WTC11 (cell line): ENCODE measurements around the gene RETN. TPM values are rescaled to one million over a fixed set of nuclear protein-coding genes. Genes with fewer than 3 reads are reported as not detected.

Source experiments
- ATAC-seq: fragments of 200-7000 bp; cut with Tn5 transposase; 2 replicates; pipeline ENCODE4 v1.10.0; 2021; ENCODE audit warnings: mild to moderate bottlenecking, moderate library complexity
- CTCF ChIA-PET: fragments of 300-600 bp; sonication (Branson Sonifier 250); formaldehyde crosslinking; loops from one replicate; lab custom pipeline; 2021; ENCODE audit warnings: antibody characterized with exemption; lab: Charles Lee
- POLR2A ChIA-PET: fragments of 350-600 bp; sonication (Branson Sonifier 250); formaldehyde crosslinking; loops from one replicate; lab custom pipeline; 2021; ENCODE audit warnings: antibody characterized with exemption; lab: Charles Lee
- DNase-seq: peaks from one replicate; pipeline ENCODE4 v3.0.0; 2021; ENCODE audit warnings: low spot score
- H3K27ac Mint-ChIP-seq: 2 replicates; pipeline ENCODE4 v1.8.0; 2021; ENCODE audit warnings: mixed read lengths
- H3K27me3 Mint-ChIP-seq: 2 replicates; pipeline ENCODE4 v1.8.0; 2021; ENCODE audit warnings: low read depth, mild to moderate bottlenecking, moderate library complexity, mixed read lengths
- H3K36me3 Mint-ChIP-seq: 2 replicates; pipeline ENCODE4 v1.8.0; 2021; ENCODE audit warnings: mixed read lengths
- H3K4me1 Mint-ChIP-seq: 2 replicates; pipeline ENCODE4 v1.8.0; 2022; ENCODE audit warnings: mixed read lengths
- H3K4me3 Mint-ChIP-seq: 2 replicates; pipeline ENCODE4 v1.8.0; 2021; ENCODE audit warnings: mild to moderate bottlenecking, moderate library complexity, mixed read lengths
- H3K9me3 Mint-ChIP-seq: 2 replicates; pipeline ENCODE4 v1.8.0; 2021; ENCODE audit warnings: mixed read lengths
- ATF2 ChIP-seq: sonication (generic); formaldehyde crosslinking; IDR thresholded peaks from 2 replicates; pipeline ENCODE4 v1.8.1; 2022; ENCODE audit warnings: low read depth, missing genetic modification reagents, borderline replicate concordance
- E2F5 ChIP-seq: sonication (generic); formaldehyde crosslinking; IDR thresholded peaks from 2 replicates; pipeline ENCODE4 v1.8.1; 2022; ENCODE audit warnings: mild to moderate bottlenecking, moderate library complexity, missing genetic modification reagents
- IRF2 ChIP-seq: sonication (generic); formaldehyde crosslinking; IDR thresholded peaks from 2 replicates; pipeline ENCODE4 v1.8.0; 2022; ENCODE audit warnings: low read depth, missing genetic modification reagents, borderline replicate concordance
- MLX ChIP-seq: sonication (generic); formaldehyde crosslinking; IDR thresholded peaks from 2 replicates; pipeline ENCODE4 v1.8.1; 2023; ENCODE audit warnings: mild to moderate bottlenecking, missing genetic modification reagents, moderate library complexity
- SP1 ChIP-seq: sonication (generic); formaldehyde crosslinking; conservative IDR thresholded peaks from 2 replicates; pipeline ENCODE4 v1.8.1; 2022; ENCODE audit warnings: missing genetic modification reagents
- TEAD4 ChIP-seq: sonication (generic); formaldehyde crosslinking; IDR thresholded peaks from 2 replicates; pipeline ENCODE4 v1.8.0; 2022; ENCODE audit warnings: mild to moderate bottlenecking, missing genetic modification reagents
- ZBTB21 ChIP-seq: sonication (generic); formaldehyde crosslinking; IDR thresholded peaks from 2 replicates; pipeline ENCODE4 v1.8.1; 2023; ENCODE audit warnings: mild to moderate bottlenecking, missing genetic modification reagents, borderline replicate concordance
- ZNF281 ChIP-seq: sonication (generic); formaldehyde crosslinking; IDR thresholded peaks from 2 replicates; pipeline ENCODE4 v1.8.0; 2023; ENCODE audit warnings: mild to moderate bottlenecking, missing genetic modification reagents
- ZNF425 ChIP-seq: fragments of 250-450 bp; sonication (Bioruptor Pico); conservative IDR thresholded peaks from 2 replicates; pipeline ENCODE4 v1.9.0; 2021; ENCODE audit warnings: mild to moderate bottlenecking
- total RNA-seq: library from RNA; stranded (reverse); gene quantifications from 3 replicates; pipeline ENCODE4 v1.2.3, GENCODE V29; 2021
- TF ChIP-seq, protein P1 (sequence below): sonication (generic); formaldehyde crosslinking; IDR thresholded peaks from 2 replicates; pipeline ENCODE4 v1.8.0; 2023; ENCODE audit warnings: missing genetic modification reagents, mild to moderate bottlenecking, borderline replicate concordance
- TF ChIP-seq, protein P2 (sequence below): sonication (generic); formaldehyde crosslinking; IDR thresholded peaks from 2 replicates; pipeline ENCODE4 v1.8.1; 2023; ENCODE audit warnings: mild to moderate bottlenecking, missing genetic modification reagents, moderate library complexity
- TF ChIP-seq, protein P3 (sequence below): sonication (generic); formaldehyde crosslinking; IDR thresholded peaks from 2 replicates; pipeline ENCODE4 v1.8.1; 2022; ENCODE audit warnings: mild to moderate bottlenecking, missing genetic modification reagents, moderate library complexity, borderline replicate concordance
- TF ChIP-seq, protein P4 (sequence below): fragments of 250-450 bp; sonication (Bioruptor Pico); IDR thresholded peaks from 2 replicates; pipeline ENCODE4 v1.9.0; 2021; ENCODE audit warnings: moderate library complexity, mild to moderate bottlenecking, inconsistent platforms, borderline replicate concordance

The RETN gene
- total RNA-seq, 1 experiment from 2014 or later, result not detected

DNA sequence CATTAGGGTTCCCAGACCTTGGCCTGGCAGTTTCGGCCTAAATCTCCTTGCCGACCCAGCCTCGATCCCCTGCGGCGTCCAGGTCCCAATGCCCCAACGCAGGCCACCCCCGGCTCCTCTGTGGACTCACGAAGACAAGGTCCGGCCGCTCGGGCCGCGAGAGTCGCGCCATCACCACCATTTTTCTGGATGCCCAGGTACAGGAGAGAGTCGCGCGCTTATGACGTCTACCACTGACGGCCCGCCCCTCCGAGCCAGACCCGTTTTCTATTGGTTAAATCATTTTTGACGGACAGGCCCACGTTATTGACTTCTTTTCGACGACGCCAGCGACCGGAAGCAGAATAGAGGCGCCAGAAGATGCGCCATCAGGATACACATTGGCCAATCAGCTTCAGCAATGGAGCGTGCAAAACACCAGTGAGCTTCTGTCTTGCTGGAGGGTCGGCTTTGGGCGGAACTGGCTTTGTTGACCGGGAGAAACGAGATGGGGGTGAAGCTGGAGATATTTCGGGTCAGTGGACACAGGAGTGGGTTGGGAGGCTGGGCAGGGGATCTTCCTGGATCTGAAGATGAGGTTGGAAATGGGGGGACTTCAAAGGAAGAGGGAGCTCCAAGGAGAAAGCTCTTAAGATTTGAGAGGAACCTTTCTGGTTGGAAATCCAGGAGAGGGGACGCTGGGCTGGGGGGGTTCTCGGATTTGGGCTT is 39.3 kb upstream of the RETN start, which contains the start of the genes PET100 and XAB2 (continued):
- TF ChIP-seq, protein P1, sequence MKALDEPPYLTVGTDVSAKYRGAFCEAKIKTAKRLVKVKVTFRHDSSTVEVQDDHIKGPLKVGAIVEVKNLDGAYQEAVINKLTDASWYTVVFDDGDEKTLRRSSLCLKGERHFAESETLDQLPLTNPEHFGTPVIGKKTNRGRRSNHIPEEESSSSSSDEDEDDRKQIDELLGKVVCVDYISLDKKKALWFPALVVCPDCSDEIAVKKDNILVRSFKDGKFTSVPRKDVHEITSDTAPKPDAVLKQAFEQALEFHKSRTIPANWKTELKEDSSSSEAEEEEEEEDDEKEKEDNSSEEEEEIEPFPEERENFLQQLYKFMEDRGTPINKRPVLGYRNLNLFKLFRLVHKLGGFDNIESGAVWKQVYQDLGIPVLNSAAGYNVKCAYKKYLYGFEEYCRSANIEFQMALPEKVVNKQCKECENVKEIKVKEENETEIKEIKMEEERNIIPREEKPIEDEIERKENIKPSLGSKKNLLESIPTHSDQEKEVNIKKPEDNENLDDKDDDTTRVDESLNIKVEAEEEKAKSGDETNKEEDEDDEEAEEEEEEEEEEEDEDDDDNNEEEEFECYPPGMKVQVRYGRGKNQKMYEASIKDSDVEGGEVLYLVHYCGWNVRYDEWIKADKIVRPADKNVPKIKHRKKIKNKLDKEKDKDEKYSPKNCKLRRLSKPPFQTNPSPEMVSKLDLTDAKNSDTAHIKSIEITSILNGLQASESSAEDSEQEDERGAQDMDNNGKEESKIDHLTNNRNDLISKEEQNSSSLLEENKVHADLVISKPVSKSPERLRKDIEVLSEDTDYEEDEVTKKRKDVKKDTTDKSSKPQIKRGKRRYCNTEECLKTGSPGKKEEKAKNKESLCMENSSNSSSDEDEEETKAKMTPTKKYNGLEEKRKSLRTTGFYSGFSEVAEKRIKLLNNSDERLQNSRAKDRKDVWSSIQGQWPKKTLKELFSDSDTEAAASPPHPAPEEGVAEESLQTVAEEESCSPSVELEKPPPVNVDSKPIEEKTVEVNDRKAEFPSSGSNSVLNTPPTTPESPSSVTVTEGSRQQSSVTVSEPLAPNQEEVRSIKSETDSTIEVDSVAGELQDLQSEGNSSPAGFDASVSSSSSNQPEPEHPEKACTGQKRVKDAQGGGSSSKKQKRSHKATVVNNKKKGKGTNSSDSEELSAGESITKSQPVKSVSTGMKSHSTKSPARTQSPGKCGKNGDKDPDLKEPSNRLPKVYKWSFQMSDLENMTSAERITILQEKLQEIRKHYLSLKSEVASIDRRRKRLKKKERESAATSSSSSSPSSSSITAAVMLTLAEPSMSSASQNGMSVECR (CRISPR knock-in tag), result no peak; the same call in 1 of the 2 replicates
- peak; percentile 82 for TF ChIP-seq SP1
- TF ChIP-seq ZNF281 (CRISPR knock-in tag), result no peak
- no peak for TF ChIP-seq ATF2 (CRISPR knock-in tag)
- no peak for TF ChIP-seq E2F5 (CRISPR knock-in tag)
- no peak for TF ChIP-seq TEAD4 (CRISPR knock-in tag)
- TF ChIP-seq, protein P2, sequence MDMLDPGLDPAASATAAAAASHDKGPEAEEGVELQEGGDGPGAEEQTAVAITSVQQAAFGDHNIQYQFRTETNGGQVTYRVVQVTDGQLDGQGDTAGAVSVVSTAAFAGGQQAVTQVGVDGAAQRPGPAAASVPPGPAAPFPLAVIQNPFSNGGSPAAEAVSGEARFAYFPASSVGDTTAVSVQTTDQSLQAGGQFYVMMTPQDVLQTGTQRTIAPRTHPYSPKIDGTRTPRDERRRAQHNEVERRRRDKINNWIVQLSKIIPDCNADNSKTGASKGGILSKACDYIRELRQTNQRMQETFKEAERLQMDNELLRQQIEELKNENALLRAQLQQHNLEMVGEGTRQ (CRISPR knock-in tag), result no peak
- no peak for TF ChIP-seq MLX (CRISPR knock-in tag)
- no peak for TF ChIP-seq ZBTB21

DNA sequence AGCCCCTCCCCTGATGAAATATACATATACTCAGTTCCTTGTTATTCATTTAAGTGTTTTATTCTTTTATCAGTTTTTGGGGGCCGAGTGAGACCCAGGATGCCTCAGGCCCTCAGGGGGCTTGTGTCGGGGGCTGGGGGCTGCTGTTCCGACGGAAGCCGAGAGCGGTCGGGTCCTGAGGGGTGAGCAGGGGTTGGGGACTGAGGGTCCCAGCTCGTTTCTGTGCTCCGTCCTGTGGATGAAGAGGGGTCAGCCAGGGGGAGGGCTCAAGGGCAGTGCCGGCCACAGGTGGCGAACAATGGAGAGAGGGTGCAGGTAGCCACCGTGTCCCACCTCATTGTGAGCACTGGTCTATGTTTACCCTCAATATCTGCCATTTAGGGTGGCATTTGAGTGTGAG is 37.3 kb upstream of the RETN start:
- ChIA-PET CTCF (interaction anchor here (0.5 kb wide), 1 partner anchor 112 kb away, joined by 4 read pairs; no protein-coding TSS in a partner anchor), POLR2A (interaction anchor here (0.5 kb wide), 1 partner anchor 1952 kb away, joined by 6 read pairs; no protein-coding TSS in a partner anchor)
- peaks cover 8% of the 10 kb centered on the region for H3K36me3 Mint-ChIP-seq
- peaks cover 27% of the 10 kb centered on the region for H3K27me3 Mint-ChIP-seq
- H3K27ac Mint-ChIP-seq, result no peak overlapping the region
- ATAC-seq (no peak), DNase-seq (no peak)
- TF ChIP-seq, protein P3, sequence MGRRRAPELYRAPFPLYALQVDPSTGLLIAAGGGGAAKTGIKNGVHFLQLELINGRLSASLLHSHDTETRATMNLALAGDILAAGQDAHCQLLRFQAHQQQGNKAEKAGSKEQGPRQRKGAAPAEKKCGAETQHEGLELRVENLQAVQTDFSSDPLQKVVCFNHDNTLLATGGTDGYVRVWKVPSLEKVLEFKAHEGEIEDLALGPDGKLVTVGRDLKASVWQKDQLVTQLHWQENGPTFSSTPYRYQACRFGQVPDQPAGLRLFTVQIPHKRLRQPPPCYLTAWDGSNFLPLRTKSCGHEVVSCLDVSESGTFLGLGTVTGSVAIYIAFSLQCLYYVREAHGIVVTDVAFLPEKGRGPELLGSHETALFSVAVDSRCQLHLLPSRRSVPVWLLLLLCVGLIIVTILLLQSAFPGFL (CRISPR knock-in tag), result no peak
- no peak for TF ChIP-seq IRF2 (CRISPR knock-in tag)
- TF ChIP-seq ZNF425, result no peak
- TF ChIP-seq, protein P4, sequence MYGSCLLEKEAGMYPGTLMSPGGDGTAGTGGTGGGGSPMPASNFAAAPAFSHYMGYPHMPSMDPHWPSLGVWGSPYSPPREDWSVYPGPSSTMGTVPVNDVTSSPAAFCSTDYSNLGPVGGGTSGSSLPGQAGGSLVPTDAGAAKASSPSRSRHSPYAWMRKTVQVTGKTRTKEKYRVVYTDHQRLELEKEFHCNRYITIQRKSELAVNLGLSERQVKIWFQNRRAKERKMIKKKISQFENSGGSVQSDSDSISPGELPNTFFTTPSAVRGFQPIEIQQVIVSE (CRISPR knock-in tag), result no peak
- peak overlapping the region; percentile 22; the same call in 1 of the 2 replicates for H3K4me3 Mint-ChIP-seq
- H3K4me1 Mint-ChIP-seq, result peaks cover 24% of the 10 kb centered on the region
- H3K9me3 Mint-ChIP-seq, result no peaks in the 10 kb centered on the region
